GM23338 (cell line): ENCODE data around the gene HK1. TPM values are rescaled to one million over a fixed set of nuclear protein-coding genes. Genes with fewer than 3 reads are reported as not detected.

Experiments
- ATAC-seq: fragments of 200-7000 bp; cut with Tn5 transposase; 3 replicates; pipeline ENCODE4 v1.9.1; 2020
- DNase-seq: peaks from one replicate; pipeline ENCODE4 v3.0.0-alpha.2; 2015; ENCODE audit warnings: low spot score
- H2AFZ ChIP-seq: fragments of 200-600 bp; sonication (generic); 2 replicates; pipeline ENCODE4 v1.8.0; 2016; ENCODE audit warnings: antibody characterized with exemption, mild to moderate bottlenecking, moderate library complexity
- H3F3A ChIP-seq: fragments of 200-600 bp; sonication (generic); replicated peaks from 2 replicates; pipeline ENCODE4 v1.8.0; 2017; ENCODE audit warnings: antibody characterized with exemption, mixed run types, low read depth
- H3K27ac ChIP-seq: fragments of 200-600 bp; sonication (generic); 2 replicates; pipeline ENCODE4 v1.6.1; 2016; ENCODE audit warnings: low read depth
- H3K27me3 ChIP-seq: fragments of 200-600 bp; sonication (generic); 2 replicates; pipeline ENCODE4 v1.8.0; 2016; ENCODE audit warnings: mild to moderate bottlenecking, mixed run types, moderate library complexity; ENCODE audit not compliant: insufficient read depth
- H3K36me3 ChIP-seq: fragments of 200-600 bp; sonication (generic); 2 replicates; pipeline ENCODE4 v1.8.0; 2016; ENCODE audit warnings: mild to moderate bottlenecking; ENCODE audit not compliant: insufficient read depth
- H3K4me1 ChIP-seq: fragments of 200-600 bp; sonication (generic); 2 replicates; pipeline ENCODE4 v1.8.0; 2016; ENCODE audit warnings: mild to moderate bottlenecking, moderate library complexity; ENCODE audit not compliant: insufficient read depth
- H3K4me2 ChIP-seq: fragments of 200-600 bp; sonication (generic); 2 replicates; pipeline ENCODE4 v1.7.1; 2017; ENCODE audit warnings: mixed run types
- H3K4me3 ChIP-seq: fragments of 200-600 bp; sonication (generic); 2 replicates; pipeline ENCODE4 v1.6.1; 2016; ENCODE audit warnings: mixed run types
- H3K79me2 ChIP-seq: fragments of 200-600 bp; sonication (generic); replicated peaks from 2 replicates; pipeline ENCODE4 v1.8.0; 2017; ENCODE audit warnings: mild to moderate bottlenecking; ENCODE audit not compliant: insufficient read depth
- H3K9me2 ChIP-seq: fragments of 200-600 bp; sonication (generic); 2 replicates; pipeline ENCODE4 v1.8.0; 2017; ENCODE audit not compliant: insufficient read depth
- H4K20me1 ChIP-seq: fragments of 200-600 bp; sonication (generic); replicated peaks from 2 replicates; pipeline ENCODE4 v1.8.0; 2017; ENCODE audit warnings: mild to moderate bottlenecking; ENCODE audit not compliant: insufficient read depth
- H3K27ac Mint-ChIP-seq: 2 replicates; pipeline ENCODE4 v1.8.0; 2020; ENCODE audit warnings: inconsistent platforms, mild to moderate bottlenecking, moderate library complexity, mixed read lengths
- H3K27me3 Mint-ChIP-seq: 3 replicates; pipeline ENCODE4 v1.8.0; 2022; ENCODE audit warnings: low read depth, mild to moderate bottlenecking, moderate library complexity, mixed read lengths, inconsistent platforms; ENCODE audit not compliant: insufficient read depth, poor library complexity
- H3K36me3 Mint-ChIP-seq: 3 replicates; pipeline ENCODE4 v1.8.0; 2021; ENCODE audit warnings: low read depth, mild to moderate bottlenecking, inconsistent platforms, moderate library complexity, mixed read lengths
- H3K4me1 Mint-ChIP-seq: 3 replicates; pipeline ENCODE4 v1.8.0; 2020; ENCODE audit warnings: mild to moderate bottlenecking, inconsistent platforms, mixed read lengths
- H3K4me3 Mint-ChIP-seq: 3 replicates; pipeline ENCODE4 v1.8.0; 2021; ENCODE audit warnings: moderate library complexity, mild to moderate bottlenecking, inconsistent platforms, mixed read lengths
- H3K9me3 Mint-ChIP-seq: 3 replicates; pipeline ENCODE4 v1.8.0; 2020; ENCODE audit warnings: moderate library complexity, mild to moderate bottlenecking, inconsistent platforms, mixed read lengths
- CTCF ChIP-seq, 2 experiments: fragments of 200-600 bp in 1 of 2; sonication (generic) in 1 of 2; conservative IDR thresholded peaks; 2 replicates each; pipeline versions ENCODE4 v1.5.1 to v1.6.1; 2016 to 2017; ENCODE audit warnings: antibody characterized with exemption in 2 of 2, low read depth in 2 of 2, mild to moderate bottlenecking in 2 of 2, moderate library complexity in 1 of 2
- ETS1 ChIP-seq: IDR thresholded peaks from 2 replicates; pipeline ENCODE4 v1.6.1; 2016; ENCODE audit warnings: antibody characterized with exemption
- EZH2 ChIP-seq: fragments of 200-600 bp; sonication (generic); IDR thresholded peaks from one replicate; pipeline ENCODE4 v1.8.0; 2017; ENCODE audit warnings: antibody characterized with exemption, mild to moderate bottlenecking, low read depth; ENCODE audit not compliant: unreplicated experiment
- EZH2phosphoT487 ChIP-seq: fragments of 200-600 bp; sonication (generic); IDR thresholded peaks from one replicate; pipeline ENCODE4 v1.8.1; 2018; ENCODE audit warnings: antibody characterized with exemption; ENCODE audit not compliant: unreplicated experiment
- JUNB ChIP-seq: IDR thresholded peaks from one replicate; pipeline ENCODE4 v1.6.1; 2016; ENCODE audit warnings: antibody characterized with exemption; ENCODE audit not compliant: unreplicated experiment
- REST ChIP-seq: IDR thresholded peaks from one replicate; pipeline ENCODE4 v1.6.1; 2018; ENCODE audit warnings: antibody characterized with exemption; ENCODE audit not compliant: unreplicated experiment
- STAT1 ChIP-seq: IDR thresholded peaks from one replicate; pipeline ENCODE4 v1.6.1; 2016; ENCODE audit warnings: antibody characterized with exemption; ENCODE audit not compliant: unreplicated experiment
- ZNF114 ChIP-seq: fragments of 250-450 bp; sonication (Bioruptor Pico); IDR thresholded peaks from 2 replicates; pipeline ENCODE4 v1.5.0; 2020; ENCODE audit warnings: mild to moderate bottlenecking, moderate library complexity
- ZNF331 ChIP-seq: fragments of 250-450 bp; sonication (Bioruptor Pico); IDR thresholded peaks from 2 replicates; pipeline ENCODE4 v1.5.0; 2020; ENCODE audit warnings: low read depth, mild to moderate bottlenecking, moderate library complexity
- ZNF462 ChIP-seq: fragments of 250-450 bp; sonication (Bioruptor Pico); IDR thresholded peaks from 2 replicates; pipeline ENCODE4 v1.5.0; 2020; ENCODE audit warnings: mild to moderate bottlenecking, moderate library complexity
- polyA plus RNA-seq: library from polyadenylated mRNA; unstranded; fragments of >200 nt; fragmentation: Nextera tagmentation; extraction: Ambion mirVana; gene quantifications from 2 replicates; pipeline ENCODE4 v1.2.1, GENCODE V29; 2016
- total RNA-seq: library from RNA; depleted of rRNA; stranded (reverse); fragments of >200 nt; shearing (Covaris generic); gene quantifications from 2 replicates; pipeline ENCODE4 v1.2.3, GENCODE V29; 2014

The HK1 gene
- total and polyA plus RNA-seq, 2 experiments from 2014 or later = 76.6 to 229 TPM

GRCh38 chr10:69351589-69351988 is 73.3 kb downstream of the HK1 start (continued):
- TF ChIP-seq ETS1 = no peak
- no peak for TF ChIP-seq EZH2phosphoT487
- TF ChIP-seq STAT1 = no peak

GRCh38 chr10:69352569-69353264 is 74.4 kb downstream of the HK1 start:
- H3K27me3 Mint-ChIP-seq = peaks cover 14% of the 10 kb centered on the region
- ATAC-seq = no peak; the same call in 2 of the 3 replicates
- peaks cover 37% of the 10 kb centered on the region for H3K36me3 Mint-ChIP-seq
- no peak overlapping the region for H3K27ac Mint-ChIP-seq
- H3K36me3 ChIP-seq = no peaks in the 10 kb centered on the region
- no peaks in the 10 kb centered on the region for H3K9me3 Mint-ChIP-seq
- no peak overlapping the region for H3K4me3 ChIP-seq
- H3K4me1 ChIP-seq = peaks cover 29% of the 10 kb centered on the region
- no peaks in the 10 kb centered on the region for H3K27me3 ChIP-seq
- H3K9me2 ChIP-seq = no peaks in the 10 kb centered on the region
- no peaks in the 10 kb centered on the region for H3F3A ChIP-seq
- H4K20me1 ChIP-seq = no peaks in the 10 kb centered on the region
- H3K4me3 Mint-ChIP-seq = no peak overlapping the region
- H3K27ac ChIP-seq = peak overlapping the region; percentile 73
- H2AFZ ChIP-seq = no peak overlapping the region
- no peak for TF ChIP-seq ETS1
- no peak for TF ChIP-seq JUNB
- TF ChIP-seq REST = no peak
- TF ChIP-seq ZNF462 (CRISPR knock-in tag) = no peak
- no peak for TF ChIP-seq CTCF (conservative IDR thresholded peaks at IDR 0.05; ENCODE audit: low read depth in 2 of 2)
- no peak for TF ChIP-seq ZNF331 (CRISPR knock-in tag)
- TF ChIP-seq EZH2phosphoT487 = no peak
- no peak for TF ChIP-seq EZH2
- TF ChIP-seq ZNF114 (CRISPR knock-in tag) = no peak
- H3K4me2 ChIP-seq = no peak overlapping the region; the same call in 1 of the 2 replicates
- H3K79me2 ChIP-seq = peaks cover 99% of the 10 kb centered on the region
- peaks cover 25% of the 10 kb centered on the region for H3K4me1 Mint-ChIP-seq
- DNase-seq = no peak
